ENCODE data around the gene CDHR1.

CDHR1 gene

DNA sequence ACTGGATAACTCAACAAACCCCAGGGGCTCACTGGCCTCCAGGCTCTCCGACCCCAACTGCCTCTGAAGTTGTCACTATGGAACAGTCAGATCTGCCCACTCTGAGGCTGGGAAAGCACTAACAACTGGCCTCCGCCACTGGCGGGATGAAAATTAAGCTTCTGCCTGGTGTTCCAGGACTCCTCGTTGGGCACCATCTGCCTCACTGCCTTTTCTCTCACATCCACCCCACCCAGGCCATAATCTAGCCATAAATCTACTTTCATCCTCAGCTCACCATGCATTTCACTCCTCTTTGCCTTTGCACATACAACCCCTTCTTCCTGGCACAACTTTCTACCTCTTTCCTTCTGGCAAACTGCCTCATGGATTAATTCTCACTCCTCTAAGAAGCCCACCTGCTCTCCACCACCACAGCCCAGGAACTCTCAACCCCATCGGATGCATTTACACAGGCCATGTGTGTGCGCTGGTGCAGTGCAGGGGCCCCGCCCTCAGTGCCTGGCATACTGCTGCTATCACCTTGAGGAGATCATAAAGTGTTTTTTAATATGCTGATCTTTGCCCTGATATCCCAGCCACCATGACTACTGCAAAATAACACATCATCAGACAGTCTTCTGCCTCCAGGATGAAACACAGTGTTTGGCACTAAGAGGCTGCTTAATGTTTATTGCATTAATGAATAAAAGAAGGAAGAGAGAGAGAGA lies 4.0 kb downstream of the CDHR1 start:
- TF ChIP-seq, protein P1, sequence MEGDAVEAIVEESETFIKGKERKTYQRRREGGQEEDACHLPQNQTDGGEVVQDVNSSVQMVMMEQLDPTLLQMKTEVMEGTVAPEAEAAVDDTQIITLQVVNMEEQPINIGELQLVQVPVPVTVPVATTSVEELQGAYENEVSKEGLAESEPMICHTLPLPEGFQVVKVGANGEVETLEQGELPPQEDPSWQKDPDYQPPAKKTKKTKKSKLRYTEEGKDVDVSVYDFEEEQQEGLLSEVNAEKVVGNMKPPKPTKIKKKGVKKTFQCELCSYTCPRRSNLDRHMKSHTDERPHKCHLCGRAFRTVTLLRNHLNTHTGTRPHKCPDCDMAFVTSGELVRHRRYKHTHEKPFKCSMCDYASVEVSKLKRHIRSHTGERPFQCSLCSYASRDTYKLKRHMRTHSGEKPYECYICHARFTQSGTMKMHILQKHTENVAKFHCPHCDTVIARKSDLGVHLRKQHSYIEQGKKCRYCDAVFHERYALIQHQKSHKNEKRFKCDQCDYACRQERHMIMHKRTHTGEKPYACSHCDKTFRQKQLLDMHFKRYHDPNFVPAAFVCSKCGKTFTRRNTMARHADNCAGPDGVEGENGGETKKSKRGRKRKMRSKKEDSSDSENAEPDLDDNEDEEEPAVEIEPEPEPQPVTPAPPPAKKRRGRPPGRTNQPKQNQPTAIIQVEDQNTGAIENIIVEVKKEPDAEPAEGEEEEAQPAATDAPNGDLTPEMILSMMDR (IDR thresholded peaks at IDR 0.05), result no peak

DNA sequence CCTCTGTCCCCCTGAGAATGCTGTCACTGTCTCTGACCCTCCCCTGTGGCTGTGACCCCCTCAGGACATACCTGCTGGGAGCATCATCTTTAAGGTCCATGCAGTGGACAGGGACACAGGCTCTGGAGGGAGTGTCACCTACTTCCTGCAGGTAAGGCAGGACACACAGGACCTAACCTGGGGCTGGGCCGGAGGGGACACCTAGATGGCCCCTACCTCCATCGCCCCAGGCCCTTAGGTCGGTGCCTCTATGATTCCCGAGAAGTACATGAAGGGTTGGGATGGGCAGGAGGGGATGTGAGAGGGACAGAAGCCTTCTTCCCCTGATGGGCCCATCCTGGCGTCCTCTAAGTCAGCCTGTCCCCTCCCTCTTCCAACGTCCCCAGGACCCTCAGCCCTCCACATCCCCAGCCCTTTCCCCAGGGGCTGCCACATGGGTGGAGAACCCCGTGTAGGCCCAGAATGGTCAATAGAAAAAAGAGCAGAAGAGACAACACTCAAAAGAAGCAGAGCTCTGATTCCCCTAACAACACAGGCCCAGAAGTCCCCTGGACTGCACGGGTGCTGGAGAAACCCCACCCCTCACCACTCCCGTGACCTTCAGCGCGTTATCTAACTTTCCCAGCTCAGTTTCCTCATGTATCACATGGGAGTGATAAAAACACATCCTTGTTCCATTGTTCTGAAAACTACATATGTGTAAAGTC lies 6.4 kb downstream of the CDHR1 start:
- TF ChIP-seq, protein P1 (IDR thresholded peaks at IDR 0.05), result no peak

DNA sequence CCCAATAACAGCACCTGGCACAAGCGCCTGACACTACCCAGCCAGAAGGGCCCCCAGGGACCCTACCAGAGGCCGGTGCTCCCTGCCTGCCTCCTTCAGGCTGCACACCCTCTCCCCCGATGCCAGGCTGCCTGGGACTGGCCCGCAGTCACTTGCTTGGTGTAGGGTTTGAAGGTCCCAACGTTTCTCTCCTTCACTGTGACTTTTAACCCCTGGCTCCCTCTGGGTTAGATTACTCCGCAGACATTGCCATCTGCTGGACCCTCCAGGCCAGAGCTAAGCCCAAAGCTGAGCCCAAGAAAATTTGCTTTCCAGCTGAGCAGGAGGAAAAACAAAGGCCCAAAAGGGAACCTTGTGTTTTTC lies 6.9 kb downstream of the CDHR1 start:
- TF ChIP-seq, protein P1 (IDR thresholded peaks at IDR 0.05), result no peak

DNA sequence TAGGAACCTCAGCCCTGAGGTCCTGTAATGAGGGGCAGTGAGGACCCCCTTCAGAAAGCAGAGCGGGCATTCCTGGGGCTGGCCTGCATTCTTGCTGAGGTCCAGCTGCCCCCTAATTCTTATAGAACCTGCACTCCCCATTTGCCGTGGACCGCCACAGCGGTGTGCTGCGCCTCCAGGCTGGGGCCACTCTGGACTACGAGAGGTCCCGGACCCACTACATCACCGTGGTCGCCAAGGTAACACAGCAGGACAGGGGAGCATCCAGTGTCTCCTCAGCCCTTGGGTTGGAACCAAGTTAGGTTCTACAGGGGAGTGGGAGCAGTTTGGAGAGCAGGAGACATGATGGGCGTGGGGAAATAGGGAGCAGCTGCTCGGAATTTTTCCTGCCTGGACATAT lies 7.3 kb downstream of the CDHR1 start:
- TF ChIP-seq, protein P1 (IDR thresholded peaks at IDR 0.05), result no peak

DNA sequence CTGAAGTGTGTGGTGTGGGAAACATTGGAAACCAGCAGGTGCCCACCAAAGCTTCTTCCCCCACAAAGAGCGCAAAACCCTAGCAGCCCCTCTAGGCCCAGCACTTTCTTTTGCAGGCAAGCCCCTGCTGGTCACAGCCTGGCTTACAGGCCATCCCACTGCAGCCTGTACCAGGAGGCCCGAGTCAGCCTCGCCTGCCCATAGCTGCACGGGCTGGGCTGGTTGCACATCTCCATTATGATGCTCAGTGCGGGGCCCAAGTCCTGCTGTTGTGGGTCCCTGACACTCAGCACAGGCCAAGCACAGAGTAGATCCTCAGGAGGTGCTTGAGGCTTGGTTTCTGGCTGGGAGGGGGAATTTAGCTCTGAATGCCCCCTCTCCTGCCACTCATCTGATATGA lies 8.0 kb downstream of the CDHR1 start:
- TF ChIP-seq, protein P1 (IDR thresholded peaks at IDR 0.05), result no peak

DNA sequence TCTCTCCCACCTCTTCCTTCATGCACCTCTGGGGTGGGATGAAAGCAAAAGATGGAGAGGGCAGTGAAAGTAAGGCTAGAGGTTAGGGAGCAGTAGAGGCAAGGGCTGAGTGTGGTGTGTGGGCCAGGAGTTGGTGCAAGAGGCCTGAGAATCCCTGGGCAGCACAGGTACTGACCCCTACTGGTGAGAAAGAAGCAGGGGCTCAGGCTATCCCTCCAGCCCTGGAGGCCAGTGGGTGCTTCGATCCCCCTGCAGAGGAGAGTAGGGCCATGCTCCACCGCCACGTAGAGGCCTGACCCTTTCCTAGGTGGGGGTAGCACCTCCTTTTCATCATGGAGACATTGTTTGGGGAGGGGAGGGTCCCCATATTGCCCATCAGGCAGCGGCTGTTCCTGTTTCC lies 9.8 kb downstream of the CDHR1 start:
- TF ChIP-seq, protein P1 (IDR thresholded peaks at IDR 0.05), result peak; percentile 66

DNA sequence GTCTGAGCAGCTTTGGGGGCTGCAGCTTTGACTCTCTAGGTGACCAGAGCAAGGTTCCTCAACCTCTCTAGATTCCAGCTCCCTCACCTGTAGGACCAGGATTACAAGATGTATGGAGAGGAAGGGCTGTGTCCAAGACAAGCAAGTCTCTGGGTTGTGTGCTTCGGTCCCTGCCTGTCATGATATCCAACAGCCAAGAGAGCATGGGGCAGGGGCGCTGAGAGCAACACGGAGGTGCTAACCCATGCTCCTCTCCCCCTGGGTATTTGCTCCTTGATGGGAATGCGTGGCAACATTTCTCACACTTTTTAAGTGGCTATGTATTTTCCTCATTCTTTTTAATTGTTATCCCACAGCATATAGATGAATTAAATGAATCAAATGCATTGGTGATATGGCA lies 10.3 kb downstream of the CDHR1 start:
- TF ChIP-seq, protein P1 (IDR thresholded peaks at IDR 0.05), result no peak
